ENCODE measurements around the gene CEP104.

- TF ChIP-seq CTCF (IDR thresholded peaks at IDR 0.05; ENCODE audit: low read depth, low read length, poor library complexity, severe bottlenecking) (no peak), EZH2phosphoT487 (IDR thresholded peaks at IDR 0.05; ENCODE audit: borderline replicate concordance, low read length) (no peak)
Measured at GRCh38 chr1:3787745-3788605, 69.0 kb downstream of the CEP104 start.

Measured in DOHH2 (cell line).